ENCODE measurements around the gene USH1C.

- TF ChIP-seq ZEB2 (IDR thresholded peaks at IDR 0.05) (no peak), ELF2 (CRISPR knock-in tag; IDR thresholded peaks at IDR 0.05) (no peak), CREM (IDR thresholded peaks at IDR 0.05; ENCODE audit: low read depth) (no peak), CTCF (IDR thresholded peaks at IDR 0.05 in 2 of 3, conservative IDR thresholded peaks at IDR 0.05 in 1 of 3; ENCODE audit: insufficient read depth in 2 of 3, low read depth in 1 of 3, low read length in 3 of 3) (no peak), POLR2A (conservative IDR thresholded peaks at IDR 0.05) (no peak), ZNF445 (CRISPR knock-in tag; IDR thresholded peaks at IDR 0.05; ENCODE audit: low read depth) (no peak), GATAD2A (IDR thresholded peaks at IDR 0.05) (no peak), TRIM28 (IDR thresholded peaks at IDR 0.05) (no peak), SP1 (CRISPR knock-in tag; IDR thresholded peaks at IDR 0.05) (no peak), ZNF780A (CRISPR knock-in tag; IDR thresholded peaks at IDR 0.05) (no peak), KAT2B (IDR thresholded peaks at IDR 0.05; ENCODE audit: low read depth, low read length) (no peak), SRF (CRISPR knock-in tag; IDR thresholded peaks at IDR 0.05) (no peak), L3MBTL2 (IDR thresholded peaks at IDR 0.05) (no peak)
- TF ChIP-seq, protein P1, sequence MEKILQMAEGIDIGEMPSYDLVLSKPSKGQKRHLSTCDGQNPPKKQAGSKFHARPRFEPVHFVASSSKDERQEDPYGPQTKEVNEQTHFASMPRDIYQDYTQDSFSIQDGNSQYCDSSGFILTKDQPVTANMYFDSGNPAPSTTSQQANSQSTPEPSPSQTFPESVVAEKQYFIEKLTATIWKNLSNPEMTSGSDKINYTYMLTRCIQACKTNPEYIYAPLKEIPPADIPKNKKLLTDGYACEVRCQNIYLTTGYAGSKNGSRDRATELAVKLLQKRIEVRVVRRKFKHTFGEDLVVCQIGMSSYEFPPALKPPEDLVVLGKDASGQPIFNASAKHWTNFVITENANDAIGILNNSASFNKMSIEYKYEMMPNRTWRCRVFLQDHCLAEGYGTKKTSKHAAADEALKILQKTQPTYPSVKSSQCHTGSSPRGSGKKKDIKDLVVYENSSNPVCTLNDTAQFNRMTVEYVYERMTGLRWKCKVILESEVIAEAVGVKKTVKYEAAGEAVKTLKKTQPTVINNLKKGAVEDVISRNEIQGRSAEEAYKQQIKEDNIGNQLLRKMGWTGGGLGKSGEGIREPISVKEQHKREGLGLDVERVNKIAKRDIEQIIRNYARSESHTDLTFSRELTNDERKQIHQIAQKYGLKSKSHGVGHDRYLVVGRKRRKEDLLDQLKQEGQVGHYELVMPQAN (IDR thresholded peaks at IDR 0.05; ENCODE audit: borderline replicate concordance) = no peak
Observed at GRCh38 chr11:17578958-17579357, 34.7 kb upstream of the USH1C start.
